K562 (cell line): ENCODE measurements around the gene KBTBD13. TPM values are rescaled to one million over a fixed set of nuclear protein-coding genes. Genes with fewer than 3 reads are reported as not detected.

Experiments
- BRD9 ChIP-seq: fragments of 450-650 bp; IDR thresholded peaks from 2 replicates; pipeline ENCODE4 v1.6.1; 2018; ENCODE audit warnings: low read depth; ENCODE audit not compliant: partially characterized antibody
- C11orf30 ChIP-seq: fragments of 450-650 bp; IDR thresholded peaks from 2 replicates; pipeline ENCODE4 v1.6.1; 2016; ENCODE audit warnings: low read depth, mild to moderate bottlenecking
- CBX8 ChIP-seq: fragments of 200-600 bp; sonication (generic); IDR thresholded peaks from 2 replicates; pipeline ENCODE4 v1.6.1; 2012; ENCODE audit warnings: borderline replicate concordance, mixed run types, low read depth, mild to moderate bottlenecking, moderate library complexity, mixed read lengths, low read length, control low read depth, inconsistent platforms; ENCODE audit not compliant: poor library complexity, severe bottlenecking; ENCODE audit errors: extremely low read depth
- CHD4 ChIP-seq: fragments of 200-600 bp; sonication (generic); IDR thresholded peaks from 3 replicates; pipeline ENCODE4 v1.6.1; 2012; ENCODE audit warnings: low read depth, mild to moderate bottlenecking, mixed read lengths, low read length, inconsistent platforms; ENCODE audit not compliant: insufficient read depth, insufficient replicate concordance, poor library complexity, severe bottlenecking
- CSDE1 ChIP-seq, 2 experiments: fragments of 450-650 bp; IDR thresholded peaks; 2 replicates each; pipeline ENCODE4 v1.6.1; 2016; ENCODE audit warnings: mild to moderate bottlenecking in 1 of 2
- DEAF1 ChIP-seq: fragments of 450-650 bp; formaldehyde crosslinking; IDR thresholded peaks from 2 replicates; pipeline ENCODE4 v1.4.0; 2020; ENCODE audit warnings: mild to moderate bottlenecking, moderate library complexity
- HOMEZ ChIP-seq: fragments of 250-450 bp; sonication (Bioruptor Pico); IDR thresholded peaks from 2 replicates; pipeline ENCODE4 v1.4.0; 2020; ENCODE audit warnings: mild to moderate bottlenecking, moderate library complexity
- NFIX ChIP-seq: fragments of 250-450 bp; sonication (Bioruptor Pico); IDR thresholded peaks from 2 replicates; pipeline ENCODE4 v1.4.0; 2020; ENCODE audit warnings: low read depth, mild to moderate bottlenecking, moderate library complexity
- NFXL1 ChIP-seq: fragments of 450-650 bp; formaldehyde crosslinking; IDR thresholded peaks from 2 replicates; pipeline ENCODE4 v1.4.0; 2021; ENCODE audit warnings: mild to moderate bottlenecking
- TCF7 ChIP-seq: sonication (generic); IDR thresholded peaks from 2 replicates; pipeline ENCODE4 v1.6.1; 2016; ENCODE audit warnings: antibody characterized with exemption, borderline replicate concordance
- TOE1 ChIP-seq, 2 experiments: fragments of 450-650 bp in 1 of 2; sonication (generic) in 1 of 2; formaldehyde crosslinking in 1 of 2; IDR thresholded peaks; 2 replicates each; pipeline versions ENCODE4 v1.7.1 to v1.8.0; 2016 to 2022; ENCODE audit warnings: borderline replicate concordance in 2 of 2, mild to moderate bottlenecking in 2 of 2, antibody characterized with exemption in 1 of 2, inconsistent platforms in 1 of 2, low read depth in 1 of 2, missing genetic modification reagents in 1 of 2, moderate library complexity in 1 of 2
- YBX1 ChIP-seq: fragments of 450-650 bp; IDR thresholded peaks from 2 replicates; pipeline ENCODE4 v1.7.1; 2016; ENCODE audit warnings: mild to moderate bottlenecking
- ZNF24 ChIP-seq: fragments of 450-650 bp; IDR thresholded peaks from 2 replicates; pipeline ENCODE4 v1.6.1; 2016
- ZNF76 ChIP-seq: fragments of 250-450 bp; sonication (Bioruptor Pico); IDR thresholded peaks from 2 replicates; pipeline ENCODE4 v1.4.0; 2020; ENCODE audit warnings: mild to moderate bottlenecking, moderate library complexity, borderline replicate concordance
- polyA plus RNA-seq, 8 experiments: library from polyadenylated mRNA; depleted of rRNA in 4 of 8; stranded (reverse) in 5 of 8; unstranded in 3 of 8; fragments of >200 nt; fragmentation: Nextera tagmentation in 2 of 8; fragmentation: Illumina TruSeq in 1 of 8; extraction: Ambion mirVana in 2 of 8; extraction: Trizol in 1 of 8; gene quantifications; 2 replicates each; pipeline versions ENCODE4 v1.2.1 to v1.2.3, GENCODE V29; 2011 to 2014; ENCODE audit warnings: inconsistent platforms in 1 of 8, missing spikeins in 1 of 8
- total RNA-seq, 7 experiments: library from RNA; depleted of rRNA in 6 of 7; stranded (reverse); fragments of >200 nt in 6 of 7; fragmentation: Illumina TruSeq in 2 of 7; extraction: Trizol in 2 of 7; gene quantifications; 2 replicates each; pipeline versions ENCODE4 v1.2.1 to v1.2.3, GENCODE V29; 2011 to 2021; ENCODE audit warnings: low replicate concordance in 1 of 7
- TF ChIP-seq, protein P1 (sequence below): IDR thresholded peaks from 2 replicates; pipeline ENCODE4 v1.6.1; 2011; ENCODE audit warnings: borderline replicate concordance, low read depth, mild to moderate bottlenecking, moderate library complexity, low read length; ENCODE audit not compliant: insufficient read depth, poor library complexity, severe bottlenecking
- TF ChIP-seq, protein P2 (sequence below), 2 experiments: fragments of 150-350 bp in 1 of 2; IDR thresholded peaks; 2 replicates each; pipeline ENCODE4 v1.6.1; 2012 to 2016; ENCODE audit warnings: low read depth in 2 of 2, low read length in 2 of 2, mild to moderate bottlenecking in 1 of 2, moderate library complexity in 1 of 2

Gene KBTBD13
- total and polyA plus RNA-seq, 9 of the 15 experiments (the other 6 are each of a cell fraction or from before 2014, with no cell fraction given), result 0.07 to 0.13 (median 0.10) TPM; not detected in 3

DNA sequence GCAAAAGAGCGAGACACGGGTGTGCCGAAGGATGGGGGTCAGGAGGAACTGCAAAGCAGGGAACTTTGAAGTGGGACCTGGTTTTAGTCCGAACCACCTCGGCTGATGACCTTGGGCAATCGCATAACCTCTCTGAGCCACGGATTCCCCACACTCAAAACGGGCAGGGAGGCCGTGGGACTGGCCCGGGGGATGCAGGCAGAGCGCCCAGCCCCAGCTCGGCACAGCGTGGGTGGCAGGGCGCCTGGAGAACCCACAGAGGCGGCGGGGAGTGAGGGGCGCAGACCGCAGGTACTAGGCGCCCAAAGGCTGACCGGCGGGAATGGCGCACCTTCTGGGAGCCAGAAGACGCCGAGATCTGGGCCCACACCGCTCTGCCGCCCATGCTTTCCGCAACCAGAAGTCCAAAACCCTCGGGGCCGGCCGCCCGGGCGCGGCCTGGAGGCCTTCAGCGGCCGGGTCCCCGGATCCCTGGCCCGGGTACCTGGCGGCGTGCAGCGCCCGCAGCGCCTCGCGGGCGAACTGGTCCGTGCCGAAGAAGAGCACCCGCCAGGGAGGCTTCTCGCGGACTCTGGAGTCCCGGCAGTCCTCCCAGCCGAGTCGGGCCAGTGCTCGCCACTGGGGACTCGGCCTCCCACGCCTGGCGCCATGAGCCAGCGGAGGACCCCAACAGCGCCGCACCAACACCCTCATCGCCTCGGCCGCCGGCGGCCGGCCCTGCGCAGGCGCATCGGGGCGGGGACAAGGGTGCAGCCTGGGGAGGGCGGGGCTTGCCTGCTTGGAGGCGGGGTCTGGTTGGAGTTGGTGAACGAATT is 47.4 kb upstream of the KBTBD13 start, which contains the start of gene MTFMT (continued):
- TF ChIP-seq, protein P1, sequence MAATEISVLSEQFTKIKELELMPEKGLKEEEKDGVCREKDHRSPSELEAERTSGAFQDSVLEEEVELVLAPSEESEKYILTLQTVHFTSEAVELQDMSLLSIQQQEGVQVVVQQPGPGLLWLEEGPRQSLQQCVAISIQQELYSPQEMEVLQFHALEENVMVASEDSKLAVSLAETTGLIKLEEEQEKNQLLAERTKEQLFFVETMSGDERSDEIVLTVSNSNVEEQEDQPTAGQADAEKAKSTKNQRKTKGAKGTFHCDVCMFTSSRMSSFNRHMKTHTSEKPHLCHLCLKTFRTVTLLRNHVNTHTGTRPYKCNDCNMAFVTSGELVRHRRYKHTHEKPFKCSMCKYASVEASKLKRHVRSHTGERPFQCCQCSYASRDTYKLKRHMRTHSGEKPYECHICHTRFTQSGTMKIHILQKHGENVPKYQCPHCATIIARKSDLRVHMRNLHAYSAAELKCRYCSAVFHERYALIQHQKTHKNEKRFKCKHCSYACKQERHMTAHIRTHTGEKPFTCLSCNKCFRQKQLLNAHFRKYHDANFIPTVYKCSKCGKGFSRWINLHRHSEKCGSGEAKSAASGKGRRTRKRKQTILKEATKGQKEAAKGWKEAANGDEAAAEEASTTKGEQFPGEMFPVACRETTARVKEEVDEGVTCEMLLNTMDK, result no peak
- TF ChIP-seq DEAF1 (CRISPR knock-in tag), result no peak
- TF ChIP-seq CHD4, result no peak
- TF ChIP-seq, protein P2, sequence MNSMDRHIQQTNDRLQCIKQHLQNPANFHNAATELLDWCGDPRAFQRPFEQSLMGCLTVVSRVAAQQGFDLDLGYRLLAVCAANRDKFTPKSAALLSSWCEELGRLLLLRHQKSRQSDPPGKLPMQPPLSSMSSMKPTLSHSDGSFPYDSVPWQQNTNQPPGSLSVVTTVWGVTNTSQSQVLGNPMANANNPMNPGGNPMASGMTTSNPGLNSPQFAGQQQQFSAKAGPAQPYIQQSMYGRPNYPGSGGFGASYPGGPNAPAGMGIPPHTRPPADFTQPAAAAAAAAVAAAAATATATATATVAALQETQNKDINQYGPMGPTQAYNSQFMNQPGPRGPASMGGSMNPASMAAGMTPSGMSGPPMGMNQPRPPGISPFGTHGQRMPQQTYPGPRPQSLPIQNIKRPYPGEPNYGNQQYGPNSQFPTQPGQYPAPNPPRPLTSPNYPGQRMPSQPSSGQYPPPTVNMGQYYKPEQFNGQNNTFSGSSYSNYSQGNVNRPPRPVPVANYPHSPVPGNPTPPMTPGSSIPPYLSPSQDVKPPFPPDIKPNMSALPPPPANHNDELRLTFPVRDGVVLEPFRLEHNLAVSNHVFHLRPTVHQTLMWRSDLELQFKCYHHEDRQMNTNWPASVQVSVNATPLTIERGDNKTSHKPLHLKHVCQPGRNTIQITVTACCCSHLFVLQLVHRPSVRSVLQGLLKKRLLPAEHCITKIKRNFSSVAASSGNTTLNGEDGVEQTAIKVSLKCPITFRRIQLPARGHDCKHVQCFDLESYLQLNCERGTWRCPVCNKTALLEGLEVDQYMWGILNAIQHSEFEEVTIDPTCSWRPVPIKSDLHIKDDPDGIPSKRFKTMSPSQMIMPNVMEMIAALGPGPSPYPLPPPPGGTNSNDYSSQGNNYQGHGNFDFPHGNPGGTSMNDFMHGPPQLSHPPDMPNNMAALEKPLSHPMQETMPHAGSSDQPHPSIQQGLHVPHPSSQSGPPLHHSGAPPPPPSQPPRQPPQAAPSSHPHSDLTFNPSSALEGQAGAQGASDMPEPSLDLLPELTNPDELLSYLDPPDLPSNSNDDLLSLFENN (IDR thresholded peaks at IDR 0.05; ENCODE audit: low read depth in 2 of 2, low read length in 2 of 2), result no peak
- TF ChIP-seq CSDE1 (IDR thresholded peaks at IDR 0.05), result no peak
- no peak for TF ChIP-seq ZNF76 (CRISPR knock-in tag)
- TF ChIP-seq NFIX (CRISPR knock-in tag), result no peak
- TF ChIP-seq TCF7, result no peak
- no peak for TF ChIP-seq HOMEZ (CRISPR knock-in tag)
- no peak for TF ChIP-seq TOE1 (IDR thresholded peaks at IDR 0.05; ENCODE audit: borderline replicate concordance)
- TF ChIP-seq TOE1 (CRISPR knock-in tag; IDR thresholded peaks at IDR 0.05; ENCODE audit: borderline replicate concordance, low read depth), result no peak
- TF ChIP-seq BRD9, result no peak
- TF ChIP-seq CBX8, result no peak
- no peak for TF ChIP-seq ZNF24
- no peak for TF ChIP-seq YBX1
- TF ChIP-seq C11orf30, result no peak
- TF ChIP-seq NFXL1 (CRISPR knock-in tag), result no peak
